Gastroesophageal sphincter (tissue), 4 donors: ENCODE results near the gene CCNYL1. TPM values are rescaled to one million over a fixed set of nuclear protein-coding genes. Genes with fewer than 3 reads are reported as not detected.
"Not testable (repeated sequence)": the region's sequence is repeated elsewhere in the genome, so short reads cannot be mapped to it uniquely, and the experiment has no call there.

ENCODE experiments used
- ATAC-seq: fragments of 150-250 bp; one replicate; pipeline ENCODE4 v1.9.1; 2016; ENCODE audit warnings: mild to moderate bottlenecking, moderate library complexity
- H3K27ac ChIP-seq, 4 donors: fragments of 200-600 bp; sonication (generic) in 3 of 4; 1 replicate in 3 of 4; 2 replicates in 1 of 4; pipeline ENCODE4 v1.5.1; 2016 to 2019
- H3K27me3 ChIP-seq: fragments of 200-600 bp; sonication (generic); one replicate; pipeline ENCODE4 v1.5.1; 2019
- H3K36me3 ChIP-seq, 2 donors: fragments of 200-600 bp; sonication (generic); one replicate each; pipeline ENCODE4 v1.5.1; 2019; ENCODE audit warnings: control low read depth in 1 of 2
- H3K4me1 ChIP-seq, 3 donors: fragments of 200-600 bp; sonication (generic); 1 replicate in 2 of 3; 2 replicates in 1 of 3; pipeline ENCODE4 v1.5.1; 2016 to 2019; ENCODE audit warnings: control low read depth in 2 of 3
- H3K4me3 ChIP-seq, 2 donors: fragments of 200-600 bp; sonication (generic); one replicate each; pipeline ENCODE4 v1.5.1; 2019; ENCODE audit warnings: mild to moderate bottlenecking in 1 of 2, moderate library complexity in 1 of 2
- H3K9me3 ChIP-seq, 3 donors: fragments of 200-600 bp; sonication (generic); one replicate each; pipeline ENCODE4 v1.5.1; 2017 to 2019; ENCODE audit warnings: control low read depth in 2 of 3
- CTCF ChIP-seq, 4 experiments: fragments of 200-600 bp in 2 of 4; fragments of 450-650 bp in 2 of 4; sonication (generic) in 1 of 4; IDR thresholded peaks; one replicate each; pipeline ENCODE4 v1.5.1; 2017 to 2019; ENCODE audit warnings: antibody characterized with exemption in 4 of 4, mild to moderate bottlenecking in 2 of 4, moderate library complexity in 2 of 4
- EP300 ChIP-seq: sonication (generic); formaldehyde crosslinking; IDR thresholded peaks from one replicate; pipeline ENCODE4 v1.6.1; 2017; ENCODE audit warnings: antibody characterized with exemption, mild to moderate bottlenecking
- POLR2A ChIP-seq, 2 donors: fragments of 450-650 bp; IDR thresholded peaks; one replicate each; pipeline ENCODE4 v1.6.1; 2017; ENCODE audit warnings: antibody characterized with exemption in 2 of 2, mild to moderate bottlenecking in 2 of 2, moderate library complexity in 1 of 2
- POLR2AphosphoS5 ChIP-seq: sonication (generic); formaldehyde crosslinking; IDR thresholded peaks from one replicate; pipeline ENCODE4 v1.6.1; 2017; ENCODE audit warnings: antibody characterized with exemption
- WGBS, 2 donors: methylation state at CpG; one replicate each; pipeline ENCODE4 v1.1.5; 2018; ENCODE audit warnings: low coverage in 1 of 2; 5-methylcytosine and 5-hydroxymethylcytosine counted together
- total RNA-seq, 4 donors: library from RNA; depleted of rRNA; stranded (reverse); fragments of >200 nt; gene quantifications; one replicate each; pipeline ENCODE4 v1.1.0, GENCODE V29; 2016

Gene CCNYL1
- total RNA-seq, 4 donors from 2014 or later: 11.0 to 20.9 (median 11.9) TPM

GRCh38 chr2:207711750-207712530 is 500 bp downstream of the CCNYL1 start:
- peaks cover 0 to 25% (median 6%) of the 10 kb centered on the region in 3 donors for H3K4me1 ChIP-seq
- no peaks in the 10 kb centered on the region for H3K36me3 ChIP-seq
- peak overlapping the region; percentile 88 to 97 (median 94) for H3K27ac ChIP-seq
- peak; percentile 20 for ATAC-seq
- WGBS, 2 donors: 0 to 3% methylated on average over 12 to 14 of the region's 67 CpGs
- no peaks in the 10 kb centered on the region for H3K9me3 ChIP-seq
- peak overlapping the region; percentile 89 to 95 for H3K4me3 ChIP-seq
- TF ChIP-seq POLR2AphosphoS5 (no peak), POLR2A (IDR thresholded peaks at IDR 0.05) (peak in 1 of 2 donors; percentile 22)
- no peaks in the 10 kb centered on the region for H3K27me3 ChIP-seq

GRCh38 chr2:207716056-207716455 is 4.6 kb downstream of the CCNYL1 start:
- 62 to 77% methylated on average over 2 to 5 of the region's 5 CpGs for WGBS, 2 donors
- Histone ChIP-seq H3K36me3 (no peaks in the 10 kb centered on the region), H3K4me3 (no peak overlapping the region), H3K4me1 (peaks cover 0 to 21% (median 6%) of the 10 kb centered on the region in 3 donors), H3K9me3 (no peaks in the 10 kb centered on the region), H3K27me3 (no peaks in the 10 kb centered on the region), H3K27ac (no peak overlapping the region)
- TF ChIP-seq CTCF (IDR thresholded peaks at IDR 0.05) (no peak), POLR2A (IDR thresholded peaks at IDR 0.05) (no peak), POLR2AphosphoS5 (no peak), EP300 (no peak)
- no peak for ATAC-seq

- WGBS, 2 donors: 64 to 71% methylated on average over 2 to 3 of the region's 3 CpGs
- peaks cover 0 to 8% (median 0%) of the 10 kb centered on the region in 3 donors for H3K4me1 ChIP-seq
- no peaks in the 10 kb centered on the region for H3K36me3 ChIP-seq
- no peak for ATAC-seq
- H3K27ac ChIP-seq: no peak overlapping the region
- no peaks in the 10 kb centered on the region for H3K9me3 ChIP-seq
- H3K4me3 ChIP-seq: no peak overlapping the region
- H3K27me3 ChIP-seq: no peaks in the 10 kb centered on the region
- TF ChIP-seq CTCF (IDR thresholded peaks at IDR 0.05) (no peak), POLR2AphosphoS5 (no peak), EP300 (no peak), POLR2A (IDR thresholded peaks at IDR 0.05) (no peak)
Observed at GRCh38 chr2:207718521-207718920, 7.1 kb downstream of the CCNYL1 start.

- WGBS, 2 donors: no CpG with 5 or more reads among the region's 1 CpG
- TF ChIP-seq EP300: no peak
- no peak for TF ChIP-seq POLR2AphosphoS5
- TF ChIP-seq POLR2A (IDR thresholded peaks at IDR 0.05): no peak
- TF ChIP-seq CTCF (IDR thresholded peaks at IDR 0.05): no peak
- Histone ChIP-seq H3K4me3 (no peak overlapping the region), H3K4me1 (peaks cover 0 to 4% (median 0%) of the 10 kb centered on the region in 3 donors), H3K9me3 (no peaks in the 10 kb centered on the region), H3K27me3 (no peaks in the 10 kb centered on the region), H3K36me3 (no peaks in the 10 kb centered on the region), H3K27ac (no peak overlapping the region)
- ATAC-seq: no peak
Observed at GRCh38 chr2:207719008-207719407, 7.6 kb downstream of the CCNYL1 start.

GRCh38 chr2:207719655-207720054 is 8.2 kb downstream of the CCNYL1 start:
- H3K9me3 ChIP-seq, H3K27me3 ChIP-seq, H3K4me1 ChIP-seq, ATAC-seq, H3K36me3 ChIP-seq, H3K27ac ChIP-seq, H3K4me3 ChIP-seq: not testable (repeated sequence)
- 92% methylated on average over 2 of the region's 2 CpGs; no CpG with 5 or more reads in 1 of the 2 donors for WGBS, 2 donors

- peaks cover 0 to 5% (median 0%) of the 10 kb centered on the region in 3 donors for H3K4me1 ChIP-seq
- ATAC-seq: no peak
- H3K27me3 ChIP-seq: no peaks in the 10 kb centered on the region
- no peaks in the 10 kb centered on the region for H3K9me3 ChIP-seq
- no peak for TF ChIP-seq CTCF (IDR thresholded peaks at IDR 0.05)
- TF ChIP-seq POLR2A (IDR thresholded peaks at IDR 0.05): no peak
- no peak for TF ChIP-seq POLR2AphosphoS5
- no peak for TF ChIP-seq EP300
- 81 to 84% methylated on average over 6 of the region's 6 CpGs for WGBS, 2 donors
- H3K27ac ChIP-seq: no peak overlapping the region
- H3K36me3 ChIP-seq: no peaks in the 10 kb centered on the region
- no peak overlapping the region for H3K4me3 ChIP-seq
Observed at GRCh38 chr2:207720517-207721187, 9.2 kb downstream of the CCNYL1 start.
